Occipital lobe (tissue), 2 donors: ENCODE measurements around the gene VWA3B. TPM values are rescaled to one million over a fixed set of nuclear protein-coding genes. Genes with fewer than 3 reads are reported as not detected.
A peak's percentile ranks its signal among the peaks of the same experiment; 100 is the strongest.
"Not testable (repeated sequence)": the region's sequence is repeated elsewhere in the genome, so short reads cannot be mapped to it uniquely, and the experiment has no call there.

Source experiments
- DNase-seq: peaks from one replicate; lab custom pipeline; 2025; lab: John Stamatoyannopoulos, UW
- total RNA-seq: library from RNA; depleted of rRNA; stranded (reverse); fragments of >200 nt; gene quantifications from one replicate; pipeline ENCODE4 v1.2.3, GENCODE V29; 2014

Gene VWA3B
- total RNA-seq, 1 donor from 2014 or later, result 0.31 TPM

DNA sequence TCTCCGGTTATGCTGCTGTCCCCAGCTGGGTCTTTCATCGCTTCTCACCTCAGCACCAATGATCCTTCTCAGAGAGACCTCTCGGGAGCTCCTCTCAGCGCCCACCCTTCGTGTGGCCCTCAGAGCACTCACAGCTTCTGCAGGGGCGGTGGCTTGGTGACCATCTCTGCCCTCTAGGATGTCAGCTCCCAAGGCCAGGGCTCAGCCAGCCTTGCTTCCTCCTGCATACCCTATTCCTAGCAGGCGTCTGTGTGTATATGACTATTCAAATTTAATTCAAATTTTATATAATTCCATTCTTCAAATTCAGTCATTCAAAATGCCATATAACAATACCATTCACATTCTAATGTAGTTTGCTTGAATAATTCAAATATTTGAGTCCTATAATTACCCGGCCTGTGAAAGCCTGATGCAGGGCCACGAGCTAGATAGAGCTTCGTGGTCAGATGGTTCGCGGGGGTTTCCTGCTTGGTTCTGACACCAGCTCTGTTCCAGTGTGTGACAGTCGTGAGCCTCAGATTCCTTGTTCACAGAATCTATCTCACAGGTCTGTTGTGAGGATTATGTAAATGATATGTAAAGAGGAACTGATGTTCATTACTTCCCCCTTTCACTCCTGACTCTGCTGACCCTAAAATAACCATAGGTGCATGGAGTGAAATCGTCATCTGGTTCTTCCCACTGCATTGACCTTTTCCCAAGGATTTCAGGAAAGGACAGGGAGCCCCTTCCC is 165.2 kb downstream of the VWA3B start:
- no peak for DNase-seq

DNA sequence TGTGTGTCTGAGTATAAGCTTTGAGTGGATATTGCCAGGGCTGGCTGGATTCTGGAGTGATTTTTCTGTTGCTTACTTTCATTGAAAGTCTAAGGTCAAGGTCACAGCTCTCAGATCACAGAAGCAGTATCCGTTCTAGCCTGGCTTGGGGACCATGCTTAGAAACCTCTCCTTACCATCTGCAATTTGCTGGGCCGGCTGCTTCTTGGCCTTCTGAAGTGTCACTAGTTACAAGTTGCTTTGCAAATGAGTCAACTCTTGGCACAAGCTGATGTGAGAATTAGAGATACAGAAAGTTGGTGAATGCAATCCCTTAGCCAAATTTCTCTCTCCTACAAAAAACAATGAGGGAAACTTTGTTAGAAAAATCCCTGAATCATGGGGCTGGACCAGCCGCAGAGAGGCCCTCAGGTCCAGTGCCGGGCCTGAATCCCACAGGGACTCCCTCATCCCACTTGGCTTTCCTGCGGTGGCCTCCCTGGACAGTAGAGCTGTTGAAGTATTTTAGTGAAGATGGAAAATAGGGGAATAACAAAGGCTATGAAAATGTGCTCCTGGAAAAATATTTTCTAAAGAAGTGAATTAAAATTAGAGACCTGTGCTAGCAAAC is 166.6 kb downstream of the VWA3B start:
- DNase-seq, result peak; percentile 30

DNA sequence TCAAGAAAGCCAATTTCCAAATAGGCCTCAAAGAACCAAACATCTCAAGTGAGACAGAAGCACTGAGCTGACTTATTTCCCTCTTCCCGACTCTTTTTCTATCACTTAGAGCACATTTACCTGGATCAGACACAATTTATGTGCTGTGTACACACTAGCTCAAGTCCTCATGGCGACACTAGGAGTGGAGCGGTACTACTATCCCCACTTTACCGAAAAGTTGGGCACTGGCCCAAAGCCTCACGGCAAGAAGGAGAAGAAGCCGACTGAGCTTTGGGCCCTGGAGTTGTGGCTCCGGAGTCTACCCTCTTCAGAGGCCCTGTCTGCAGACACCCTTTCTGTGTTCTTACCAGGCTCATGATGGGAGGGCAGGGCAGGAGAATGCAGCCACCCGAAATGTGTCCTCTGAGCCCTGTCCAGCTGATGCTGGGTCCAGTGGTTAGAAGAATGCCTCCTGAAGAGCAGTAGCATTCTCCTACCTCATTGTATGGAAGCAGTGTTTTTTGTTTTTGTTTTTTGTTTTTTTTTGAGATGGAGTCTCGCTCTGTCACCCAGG is 167.6 kb downstream of the VWA3B start:
- no peak for DNase-seq

- no peak for DNase-seq
These were observed 171.9 kb downstream of the VWA3B start for GRCh38 chr2:98258906-98259305.

GRCh38 chr2:98263362-98263761 is 176.4 kb downstream of the VWA3B start:
- no peak for DNase-seq

GRCh38 chr2:98268225-98268624 is 181.3 kb downstream of the VWA3B start:
- not testable (repeated sequence) for DNase-seq

GRCh38 chr2:98269274-98269673 is 182.3 kb downstream of the VWA3B start:
- no peak for DNase-seq

- no peak for DNase-seq
These were observed 182.9 kb downstream of the VWA3B start for GRCh38 chr2:98269830-98270229.

GRCh38 chr2:98277162-98277859 is 190.3 kb downstream of the VWA3B start:
- DNase-seq, result no peak

DNA sequence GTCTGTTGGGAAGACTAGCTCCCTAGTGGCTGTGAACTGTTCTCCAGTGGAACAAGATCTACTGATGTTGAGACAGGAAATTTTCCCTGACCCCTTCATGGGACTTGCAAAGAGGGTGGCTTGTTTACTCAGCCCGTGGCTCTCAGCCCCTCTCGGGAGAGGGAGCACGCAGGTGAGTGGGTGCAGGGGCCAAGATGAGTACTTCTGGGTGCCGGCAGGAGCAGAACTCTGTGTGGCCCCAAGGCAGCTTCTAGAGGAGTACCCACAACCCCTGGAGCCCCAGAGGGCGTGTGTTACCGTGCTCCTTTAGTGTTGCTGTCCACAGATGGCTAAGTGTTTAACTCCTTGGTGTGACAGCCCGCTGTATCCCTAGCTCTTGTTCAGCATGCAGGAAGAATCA is 191.1 kb downstream of the VWA3B start:
- no peak for DNase-seq

GRCh38 chr2:98280376-98281102 is 193.6 kb downstream of the VWA3B start:
- DNase-seq, result no peak

DNA sequence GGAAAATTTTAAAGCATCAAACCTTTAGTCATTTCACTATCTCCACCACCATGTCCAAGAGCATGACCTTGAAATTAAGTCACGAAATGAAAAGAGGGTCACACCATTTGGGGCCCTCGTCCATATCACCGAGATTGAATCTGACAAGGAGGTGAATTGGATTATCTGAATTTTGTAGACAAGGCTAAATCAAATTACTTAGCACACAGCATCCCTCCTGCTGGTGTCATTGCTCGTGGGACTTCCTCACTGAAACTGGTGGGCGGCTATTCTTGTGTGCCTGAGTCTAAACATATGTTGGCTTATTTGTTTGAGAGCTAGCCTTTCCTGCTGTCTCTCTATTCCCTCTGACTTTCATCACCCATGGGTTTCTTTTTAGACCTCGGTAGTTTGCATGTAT is 194.6 kb downstream of the VWA3B start:
- DNase-seq, result no peak

- DNase-seq, result no peak
These were observed 195.1 kb downstream of the VWA3B start for GRCh38 chr2:98282109-98282508.

GRCh38 chr2:98293030-98293429 is 206.1 kb downstream of the VWA3B start:
- DNase-seq, result no peak

GRCh38 chr2:98293931-98294687 is 207.1 kb downstream of the VWA3B start:
- DNase-seq, result no peak

DNA sequence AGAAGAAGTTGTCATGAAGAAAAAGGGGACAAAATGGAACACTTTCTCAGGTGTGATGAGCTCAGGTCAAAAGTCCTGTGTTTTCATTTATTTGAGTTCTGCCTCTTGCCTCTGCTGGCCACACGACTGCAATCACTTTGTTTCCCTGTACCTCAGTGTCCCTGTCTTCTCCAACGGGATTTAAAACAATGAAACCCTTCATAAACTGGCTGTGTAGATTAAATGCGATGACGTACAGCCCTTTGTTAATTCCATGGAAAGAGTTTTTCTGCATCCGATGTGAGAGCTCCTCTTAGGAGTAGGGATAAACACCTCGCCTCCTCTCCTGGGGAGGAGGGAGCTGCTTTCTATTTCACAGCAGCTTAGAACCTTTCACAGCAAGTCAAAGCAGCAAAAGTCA is 207.7 kb downstream of the VWA3B start:
- no peak for DNase-seq

- no peak for DNase-seq
These were observed 208.3 kb downstream of the VWA3B start for GRCh38 chr2:98295275-98295674.

DNA sequence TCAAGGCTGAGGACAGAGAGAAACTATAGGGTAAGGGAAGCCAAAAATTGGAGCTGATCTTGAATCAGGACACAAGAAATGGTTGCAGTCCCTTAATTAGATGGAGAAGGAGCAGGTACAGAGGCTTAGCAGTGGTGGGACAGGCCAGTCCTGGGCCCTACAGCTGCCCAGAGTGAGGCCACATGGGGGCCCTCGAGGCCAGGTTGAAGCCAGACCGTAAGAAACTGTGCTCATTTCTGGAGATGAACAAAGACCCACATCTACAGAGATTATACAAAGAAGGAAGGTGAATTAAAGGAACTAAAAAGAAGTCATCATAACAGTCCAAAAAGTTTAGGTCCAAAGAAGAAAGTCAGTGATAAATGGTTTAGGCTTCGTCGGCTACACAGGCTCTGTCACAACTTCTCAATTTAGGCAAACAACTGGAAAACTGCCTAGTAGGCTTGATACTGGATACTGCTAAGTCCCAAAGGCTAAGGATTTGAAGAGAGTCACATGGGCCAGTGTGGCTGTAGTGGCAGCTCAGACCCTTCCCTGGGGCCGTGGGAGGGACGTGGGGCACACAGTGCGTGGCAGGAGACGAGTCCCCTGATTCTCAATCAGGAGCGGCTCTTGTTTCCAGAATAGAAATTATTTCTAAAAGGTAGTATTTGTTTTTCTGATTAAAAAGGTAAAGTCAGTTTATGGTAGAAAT is 208.9 kb downstream of the VWA3B start:
- DNase-seq, result no peak

DNA sequence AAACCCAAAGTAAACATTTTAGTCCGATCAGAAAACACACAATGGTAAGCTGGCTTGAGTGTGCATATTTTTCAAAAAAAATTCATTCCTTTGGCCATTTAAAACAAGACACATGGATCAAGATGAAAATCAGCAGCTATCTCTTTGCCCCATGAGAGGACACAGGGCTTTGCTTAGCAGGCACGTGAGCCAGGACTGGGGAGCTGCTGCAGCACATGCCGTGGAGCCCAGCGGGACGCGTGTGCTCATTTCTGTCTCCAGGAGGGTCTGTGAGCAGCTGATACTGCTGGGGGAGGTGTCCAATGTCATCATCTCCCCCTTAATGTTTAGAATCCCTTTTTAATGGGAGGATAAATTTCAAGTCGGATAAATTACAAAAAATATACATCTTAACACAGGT is 209.5 kb downstream of the VWA3B start:
- DNase-seq, result no peak
